Fibroblast of mammary gland (primary cell): ENCODE measurements around the gene USP15.

Experiments
- DNase-seq: peaks from one replicate; pipeline ENCODE4 v3.0.0-alpha.2; 2010; ENCODE audit warnings: low read depth
- H3K4me3 ChIP-seq: 2 replicates; pipeline ENCODE4 v1.5.1; 2011; ENCODE audit warnings: low read depth, mild to moderate bottlenecking, low read length, moderate library complexity; ENCODE audit not compliant: control insufficient read depth
- TF ChIP-seq, protein P1 (sequence below): conservative IDR thresholded peaks from 2 replicates; pipeline ENCODE4 v1.5.1; 2011; ENCODE audit warnings: low read depth, low read length, inconsistent platforms; ENCODE audit not compliant: control insufficient read depth, insufficient read depth

Gene USP15

DNA sequence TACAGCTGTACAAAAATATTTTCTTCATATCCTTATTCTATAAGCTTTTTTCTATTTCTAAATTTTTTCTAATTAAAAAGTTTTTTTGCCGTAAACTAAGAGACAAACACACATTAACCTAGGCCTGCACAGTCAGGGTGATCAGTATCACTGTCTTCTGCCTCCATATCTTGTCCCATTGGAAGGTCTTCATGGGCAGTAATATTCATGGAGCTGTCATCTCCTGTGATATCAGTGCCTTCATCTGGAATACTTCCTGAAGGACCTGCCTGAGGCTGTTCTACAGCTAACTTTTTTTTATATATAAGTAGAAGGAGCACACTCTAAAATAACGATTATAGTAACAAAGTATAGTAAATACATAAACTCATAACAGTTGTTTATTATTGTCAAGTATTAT is 17.8 kb downstream of the USP15 start:
- no peak for DNase-seq
- H3K4me3 ChIP-seq = no peak overlapping the region
- TF ChIP-seq, protein P1, sequence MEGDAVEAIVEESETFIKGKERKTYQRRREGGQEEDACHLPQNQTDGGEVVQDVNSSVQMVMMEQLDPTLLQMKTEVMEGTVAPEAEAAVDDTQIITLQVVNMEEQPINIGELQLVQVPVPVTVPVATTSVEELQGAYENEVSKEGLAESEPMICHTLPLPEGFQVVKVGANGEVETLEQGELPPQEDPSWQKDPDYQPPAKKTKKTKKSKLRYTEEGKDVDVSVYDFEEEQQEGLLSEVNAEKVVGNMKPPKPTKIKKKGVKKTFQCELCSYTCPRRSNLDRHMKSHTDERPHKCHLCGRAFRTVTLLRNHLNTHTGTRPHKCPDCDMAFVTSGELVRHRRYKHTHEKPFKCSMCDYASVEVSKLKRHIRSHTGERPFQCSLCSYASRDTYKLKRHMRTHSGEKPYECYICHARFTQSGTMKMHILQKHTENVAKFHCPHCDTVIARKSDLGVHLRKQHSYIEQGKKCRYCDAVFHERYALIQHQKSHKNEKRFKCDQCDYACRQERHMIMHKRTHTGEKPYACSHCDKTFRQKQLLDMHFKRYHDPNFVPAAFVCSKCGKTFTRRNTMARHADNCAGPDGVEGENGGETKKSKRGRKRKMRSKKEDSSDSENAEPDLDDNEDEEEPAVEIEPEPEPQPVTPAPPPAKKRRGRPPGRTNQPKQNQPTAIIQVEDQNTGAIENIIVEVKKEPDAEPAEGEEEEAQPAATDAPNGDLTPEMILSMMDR = no peak

DNA sequence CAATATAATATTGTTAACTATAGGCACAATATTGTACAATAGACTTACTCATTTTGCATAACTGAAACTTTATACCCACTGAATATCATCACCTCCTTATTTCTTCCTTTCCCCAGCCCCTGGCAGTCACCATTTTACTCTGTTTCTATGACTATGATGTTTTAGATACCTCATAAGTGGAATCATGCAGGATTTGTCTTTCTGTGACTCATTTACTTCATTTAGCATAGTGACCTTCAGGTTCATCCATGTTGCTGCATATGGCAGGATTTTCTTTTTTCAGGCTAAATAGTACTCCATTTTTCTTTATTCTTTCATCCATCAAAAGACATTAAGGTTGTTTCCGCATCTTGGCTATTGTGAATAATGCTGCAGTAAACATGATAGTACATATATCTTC is 18.9 kb downstream of the USP15 start:
- DNase-seq = no peak
- TF ChIP-seq, protein P1 = no peak
- no peak overlapping the region for H3K4me3 ChIP-seq

DNA sequence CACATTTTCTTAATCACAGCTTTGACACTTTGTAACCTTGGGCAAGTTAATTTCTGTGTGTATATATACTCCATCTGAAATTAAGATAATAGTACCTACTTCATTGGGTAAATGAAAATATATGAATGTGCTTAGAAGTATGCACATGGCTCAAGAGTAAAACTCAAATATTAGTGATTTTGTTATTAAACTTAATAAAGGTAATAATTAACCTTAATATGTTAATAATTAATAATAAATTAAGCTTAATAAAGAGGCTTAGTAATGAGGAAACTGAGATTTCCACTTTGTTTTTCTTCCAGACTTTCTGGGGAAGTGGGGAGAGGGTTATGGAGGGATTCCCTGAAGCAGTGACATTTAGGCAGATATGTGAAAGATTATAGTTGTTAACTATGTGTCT is 19.8 kb downstream of the USP15 start:
- no peak overlapping the region for H3K4me3 ChIP-seq
- DNase-seq = no peak
- TF ChIP-seq, protein P1 = no peak

DNA sequence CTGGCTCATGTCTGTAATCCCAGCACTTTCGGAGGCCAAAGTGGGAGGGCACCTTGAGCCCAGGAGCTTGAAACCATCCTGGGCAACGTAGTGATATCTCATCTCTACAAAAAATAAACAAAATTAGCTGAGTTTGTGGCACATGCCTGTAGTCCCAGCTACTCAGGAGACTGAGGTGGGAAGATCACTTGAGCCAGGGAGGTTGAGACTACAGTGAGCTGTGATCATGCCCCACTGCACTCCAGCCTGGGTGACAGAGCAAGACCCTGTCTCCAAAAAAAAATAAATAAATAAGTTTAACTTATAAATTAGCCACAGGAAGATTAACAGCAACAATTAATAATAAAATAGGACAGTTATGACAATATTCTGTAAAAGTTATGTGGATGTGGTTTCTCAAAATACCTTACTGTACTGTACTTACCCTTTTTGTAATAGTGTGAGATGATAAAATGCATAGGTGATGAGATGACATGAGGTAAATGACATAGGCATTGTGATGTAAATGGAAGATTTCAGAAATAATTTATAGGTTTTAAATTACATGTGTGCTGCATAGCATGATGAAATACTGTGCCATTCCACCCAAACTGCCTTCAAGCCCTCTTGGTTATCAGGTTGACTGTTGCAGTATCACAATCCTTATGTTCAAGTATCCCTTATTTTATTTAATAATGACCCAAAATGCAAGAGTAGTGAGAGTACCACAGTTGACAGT is 22.0 kb downstream of the USP15 start:
- no peak overlapping the region for H3K4me3 ChIP-seq
- no peak for DNase-seq
- TF ChIP-seq, protein P1 = no peak

DNA sequence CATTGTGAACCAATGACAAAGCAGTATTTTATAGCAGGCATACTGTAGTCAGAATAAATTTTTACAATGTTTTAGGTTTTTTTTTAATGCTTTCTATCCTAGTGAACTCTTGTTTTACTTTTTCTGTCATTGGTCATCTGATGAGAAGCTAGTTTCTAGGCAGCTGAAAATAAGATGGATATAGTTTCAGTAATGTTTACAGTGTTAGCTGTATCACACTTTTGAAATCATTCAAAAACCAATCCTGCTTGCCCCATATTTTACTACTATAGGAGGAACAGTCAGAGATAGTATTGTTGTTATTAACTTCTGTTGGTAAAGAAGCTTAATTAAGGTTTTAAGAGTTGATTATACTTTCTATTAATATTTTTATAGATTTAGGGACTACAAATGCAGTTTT is 24.5 kb downstream of the USP15 start:
- TF ChIP-seq, protein P1 = no peak
- no peak overlapping the region for H3K4me3 ChIP-seq
- no peak for DNase-seq

DNA sequence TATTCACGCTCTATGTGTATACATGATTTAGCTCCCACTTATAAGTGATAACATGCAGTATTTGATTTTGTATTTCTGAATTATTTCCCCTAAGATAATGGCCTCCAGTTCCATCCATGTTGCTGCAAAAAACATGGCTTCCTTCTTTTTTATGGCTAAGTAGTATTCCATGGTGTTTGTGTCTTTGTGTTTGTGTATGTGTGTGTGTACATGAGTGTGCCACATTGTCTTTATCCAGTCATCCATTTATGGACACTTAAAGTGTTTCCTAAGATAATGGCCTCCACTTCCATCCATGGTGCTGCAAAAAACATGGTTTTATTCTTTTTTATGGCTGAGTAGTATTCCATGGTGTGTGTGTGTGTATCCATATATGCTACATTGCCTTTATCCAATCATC is 25.1 kb downstream of the USP15 start:
- no peak for DNase-seq
- H3K4me3 ChIP-seq = no peak overlapping the region
- TF ChIP-seq, protein P1 = no peak

DNA sequence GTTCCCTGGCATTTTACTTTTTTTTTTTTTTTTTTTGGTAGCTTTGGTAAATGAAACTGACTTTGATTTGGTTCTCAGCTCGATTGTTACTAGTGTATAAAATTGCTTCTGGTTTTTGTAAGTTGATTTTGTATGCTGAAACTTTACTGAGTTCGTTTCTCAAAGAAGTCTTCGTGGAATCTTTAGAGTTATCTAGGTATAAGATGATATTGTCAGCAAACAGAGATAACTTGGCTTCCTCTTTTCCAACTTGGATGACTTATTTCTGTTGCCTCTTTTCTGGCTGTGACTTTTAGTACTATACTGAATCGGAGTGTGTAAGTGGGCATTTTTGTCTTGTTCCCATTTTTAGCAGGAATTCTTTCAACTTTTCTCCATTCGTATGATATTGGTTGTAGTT is 28.1 kb downstream of the USP15 start:
- no peak overlapping the region for H3K4me3 ChIP-seq
- DNase-seq = no peak
- TF ChIP-seq, protein P1 = no peak
